WTC11 (cell line): ENCODE measurements around the gene EFHC2. TPM values are rescaled to one million over a fixed set of nuclear protein-coding genes. Genes with fewer than 3 reads are reported as not detected.

Source experiments
- ATAC-seq: fragments of 200-7000 bp; cut with Tn5 transposase; 2 replicates; pipeline ENCODE4 v1.10.0; 2021; ENCODE audit warnings: mild to moderate bottlenecking, moderate library complexity
- CTCF ChIA-PET: fragments of 300-600 bp; sonication (Branson Sonifier 250); formaldehyde crosslinking; loops from one replicate; lab custom pipeline; 2021; ENCODE audit warnings: antibody characterized with exemption; lab: Charles Lee
- POLR2A ChIA-PET: fragments of 350-600 bp; sonication (Branson Sonifier 250); formaldehyde crosslinking; loops from one replicate; lab custom pipeline; 2021; ENCODE audit warnings: antibody characterized with exemption; lab: Charles Lee
- DNase-seq: peaks from one replicate; pipeline ENCODE4 v3.0.0; 2021; ENCODE audit warnings: low spot score
- H3K27ac Mint-ChIP-seq: 2 replicates; pipeline ENCODE4 v1.8.0; 2021; ENCODE audit warnings: mixed read lengths
- H3K27me3 Mint-ChIP-seq: 2 replicates; pipeline ENCODE4 v1.8.0; 2021; ENCODE audit warnings: low read depth, mild to moderate bottlenecking, moderate library complexity, mixed read lengths
- H3K36me3 Mint-ChIP-seq: 2 replicates; pipeline ENCODE4 v1.8.0; 2021; ENCODE audit warnings: mixed read lengths
- H3K4me1 Mint-ChIP-seq: 2 replicates; pipeline ENCODE4 v1.8.0; 2022; ENCODE audit warnings: mixed read lengths
- H3K4me3 Mint-ChIP-seq: 2 replicates; pipeline ENCODE4 v1.8.0; 2021; ENCODE audit warnings: mild to moderate bottlenecking, moderate library complexity, mixed read lengths
- H3K9me3 Mint-ChIP-seq: 2 replicates; pipeline ENCODE4 v1.8.0; 2021; ENCODE audit warnings: mixed read lengths
- GTF2I ChIP-seq: fragments of 250-450 bp; sonication (Bioruptor Pico); conservative IDR thresholded peaks from 2 replicates; pipeline ENCODE4 v1.4.0; 2021; ENCODE audit warnings: mild to moderate bottlenecking
- MXD4 ChIP-seq: fragments of 250-450 bp; sonication (Bioruptor Pico); IDR thresholded peaks from 2 replicates; pipeline ENCODE4 v1.8.0; 2021; ENCODE audit warnings: mild to moderate bottlenecking, moderate library complexity, borderline replicate concordance
- NFATC4 ChIP-seq: fragments of 250-450 bp; sonication (Bioruptor Pico); IDR thresholded peaks from 2 replicates; pipeline ENCODE4 v1.9.0; 2021; ENCODE audit warnings: mild to moderate bottlenecking
- NFE2L1 ChIP-seq: sonication (generic); formaldehyde crosslinking; IDR thresholded peaks from 2 replicates; pipeline ENCODE4 v1.8.1; 2023; ENCODE audit warnings: missing genetic modification reagents
- NR1H2 ChIP-seq: sonication (generic); formaldehyde crosslinking; IDR thresholded peaks from 2 replicates; pipeline ENCODE4 v1.9.0; 2021; ENCODE audit warnings: mild to moderate bottlenecking, moderate library complexity, missing genetic modification reagents
- NR2C2 ChIP-seq: sonication (generic); formaldehyde crosslinking; IDR thresholded peaks from 2 replicates; pipeline ENCODE4 v1.8.0; 2022; ENCODE audit warnings: mild to moderate bottlenecking, missing genetic modification reagents
- SMAD4 ChIP-seq: sonication (generic); formaldehyde crosslinking; IDR thresholded peaks from 2 replicates; pipeline ENCODE4 v1.8.0; 2022; ENCODE audit warnings: mild to moderate bottlenecking, missing genetic modification reagents
- ZNF232 ChIP-seq: sonication (generic); formaldehyde crosslinking; IDR thresholded peaks from 2 replicates; pipeline ENCODE4 v1.8.0; 2022; ENCODE audit warnings: mild to moderate bottlenecking, missing genetic modification reagents
- total RNA-seq: library from RNA; stranded (reverse); gene quantifications from 3 replicates; pipeline ENCODE4 v1.2.3, GENCODE V29; 2021
- TF ChIP-seq, protein P1 (sequence below): sonication (generic); formaldehyde crosslinking; IDR thresholded peaks from 2 replicates; pipeline ENCODE4 v1.8.0; 2022; ENCODE audit warnings: mild to moderate bottlenecking, missing genetic modification reagents
- TF ChIP-seq, protein P2 (sequence below): sonication (generic); formaldehyde crosslinking; IDR thresholded peaks from 2 replicates; pipeline ENCODE4 v1.8.1; 2023; ENCODE audit warnings: mild to moderate bottlenecking, moderate library complexity, missing genetic modification reagents
- TF ChIP-seq, protein P3 (sequence below): sonication (generic); formaldehyde crosslinking; IDR thresholded peaks from 2 replicates; pipeline ENCODE4 v1.8.0; 2023; ENCODE audit warnings: missing genetic modification reagents
- TF ChIP-seq, protein P4 (sequence below): sonication (generic); formaldehyde crosslinking; IDR thresholded peaks from 2 replicates; pipeline ENCODE4 v1.8.0; 2023; ENCODE audit warnings: mild to moderate bottlenecking, missing genetic modification reagents
- TF ChIP-seq, protein P5 (sequence below): sonication (generic); formaldehyde crosslinking; IDR thresholded peaks from 2 replicates; pipeline ENCODE4 v1.8.0; 2022; ENCODE audit warnings: mild to moderate bottlenecking, missing genetic modification reagents
- TF ChIP-seq, protein P6 (sequence below): sonication (generic); formaldehyde crosslinking; IDR thresholded peaks from 2 replicates; pipeline ENCODE4 v1.8.1; 2023; ENCODE audit warnings: mild to moderate bottlenecking, missing genetic modification reagents, moderate library complexity
- TF ChIP-seq, protein P7 (sequence below): sonication (generic); formaldehyde crosslinking; IDR thresholded peaks from 2 replicates; pipeline ENCODE4 v1.8.1; 2022; ENCODE audit warnings: low read depth, mild to moderate bottlenecking, moderate library complexity, missing genetic modification reagents, borderline replicate concordance

EFHC2 gene
- total RNA-seq, 1 experiment from 2014 or later, result 2.1 TPM

DNA sequence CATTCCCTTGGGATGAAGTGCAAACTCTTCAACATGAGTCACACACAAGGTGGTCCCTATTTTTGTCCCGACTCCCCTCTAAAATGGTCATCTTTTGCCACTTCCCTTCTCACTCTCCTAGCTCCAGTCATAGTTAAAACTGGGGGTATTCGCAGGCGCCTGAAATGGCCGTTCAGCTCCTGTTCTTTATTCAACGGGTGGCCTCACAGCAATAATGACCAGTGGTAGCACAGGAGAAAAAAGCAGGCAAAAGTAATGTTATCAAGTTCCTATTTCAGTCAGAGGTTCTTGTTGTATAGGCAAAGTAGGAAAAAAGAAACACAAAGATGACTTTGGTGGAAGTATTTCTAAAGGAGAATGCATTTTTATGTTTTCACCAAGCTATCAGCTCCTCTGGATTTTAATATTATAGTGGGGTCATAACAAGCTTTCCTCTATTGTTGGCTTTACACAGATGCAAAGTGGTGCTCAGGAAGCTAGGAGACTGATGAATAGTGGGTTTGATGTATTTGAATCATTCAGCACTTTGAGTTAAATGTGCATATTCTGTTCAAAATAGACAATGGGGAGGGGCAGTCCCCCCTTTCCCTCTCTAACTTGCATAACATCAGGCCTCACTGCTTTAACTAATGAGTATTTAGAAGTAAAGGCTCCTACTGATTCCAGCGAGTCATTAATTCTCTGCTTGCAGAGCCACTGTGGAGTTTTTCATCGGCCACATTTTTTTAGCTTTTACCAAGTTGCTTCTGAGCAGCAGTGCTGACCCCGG is 199.1 kb downstream of the EFHC2 start:
- Mint-ChIP-seq H3K4me1 (peaks cover 45% of the 10 kb centered on the region), H3K36me3 (peaks cover 7% of the 10 kb centered on the region), H3K27ac (peak overlapping the region; percentile 42), H3K9me3 (peaks cover 5% of the 10 kb centered on the region), H3K4me3 (no peak overlapping the region), H3K27me3 (no peaks in the 10 kb centered on the region)
- CTCF ChIA-PET, result no interaction called here
- TF ChIP-seq ZNF232 (no peak), NFATC4 (CRISPR knock-in tag) (no peak), SMAD4 (CRISPR knock-in tag) (no peak), NR2C2 (CRISPR knock-in tag) (no peak), GTF2I (no peak), NR1H2 (CRISPR knock-in tag) (no peak), MXD4 (CRISPR knock-in tag) (no peak), NFE2L1 (CRISPR knock-in tag) (no peak)
- TF ChIP-seq, protein P1, sequence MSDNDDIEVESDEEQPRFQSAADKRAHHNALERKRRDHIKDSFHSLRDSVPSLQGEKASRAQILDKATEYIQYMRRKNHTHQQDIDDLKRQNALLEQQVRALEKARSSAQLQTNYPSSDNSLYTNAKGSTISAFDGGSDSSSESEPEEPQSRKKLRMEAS (CRISPR knock-in tag), result no peak
- TF ChIP-seq, protein P2, sequence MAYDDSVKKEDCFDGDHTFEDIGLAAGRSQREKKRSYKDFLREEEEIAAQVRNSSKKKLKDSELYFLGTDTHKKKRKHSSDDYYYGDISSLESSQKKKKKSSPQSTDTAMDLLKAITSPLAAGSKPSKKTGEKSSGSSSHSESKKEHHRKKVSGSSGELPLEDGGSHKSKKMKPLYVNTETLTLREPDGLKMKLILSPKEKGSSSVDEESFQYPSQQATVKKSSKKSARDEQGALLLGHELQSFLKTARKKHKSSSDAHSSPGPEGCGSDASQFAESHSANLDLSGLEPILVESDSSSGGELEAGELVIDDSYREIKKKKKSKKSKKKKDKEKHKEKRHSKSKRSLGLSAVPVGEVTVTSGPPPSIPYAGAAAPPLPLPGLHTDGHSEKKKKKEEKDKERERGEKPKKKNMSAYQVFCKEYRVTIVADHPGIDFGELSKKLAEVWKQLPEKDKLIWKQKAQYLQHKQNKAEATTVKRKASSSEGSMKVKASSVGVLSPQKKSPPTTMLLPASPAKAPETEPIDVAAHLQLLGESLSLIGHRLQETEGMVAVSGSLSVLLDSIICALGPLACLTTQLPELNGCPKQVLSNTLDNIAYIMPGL (CRISPR knock-in tag), result no peak
- TF ChIP-seq, protein P3, sequence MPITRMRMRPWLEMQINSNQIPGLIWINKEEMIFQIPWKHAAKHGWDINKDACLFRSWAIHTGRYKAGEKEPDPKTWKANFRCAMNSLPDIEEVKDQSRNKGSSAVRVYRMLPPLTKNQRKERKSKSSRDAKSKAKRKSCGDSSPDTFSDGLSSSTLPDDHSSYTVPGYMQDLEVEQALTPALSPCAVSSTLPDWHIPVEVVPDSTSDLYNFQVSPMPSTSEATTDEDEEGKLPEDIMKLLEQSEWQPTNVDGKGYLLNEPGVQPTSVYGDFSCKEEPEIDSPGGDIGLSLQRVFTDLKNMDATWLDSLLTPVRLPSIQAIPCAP (CRISPR knock-in tag), result no peak
- TF ChIP-seq, protein P4, sequence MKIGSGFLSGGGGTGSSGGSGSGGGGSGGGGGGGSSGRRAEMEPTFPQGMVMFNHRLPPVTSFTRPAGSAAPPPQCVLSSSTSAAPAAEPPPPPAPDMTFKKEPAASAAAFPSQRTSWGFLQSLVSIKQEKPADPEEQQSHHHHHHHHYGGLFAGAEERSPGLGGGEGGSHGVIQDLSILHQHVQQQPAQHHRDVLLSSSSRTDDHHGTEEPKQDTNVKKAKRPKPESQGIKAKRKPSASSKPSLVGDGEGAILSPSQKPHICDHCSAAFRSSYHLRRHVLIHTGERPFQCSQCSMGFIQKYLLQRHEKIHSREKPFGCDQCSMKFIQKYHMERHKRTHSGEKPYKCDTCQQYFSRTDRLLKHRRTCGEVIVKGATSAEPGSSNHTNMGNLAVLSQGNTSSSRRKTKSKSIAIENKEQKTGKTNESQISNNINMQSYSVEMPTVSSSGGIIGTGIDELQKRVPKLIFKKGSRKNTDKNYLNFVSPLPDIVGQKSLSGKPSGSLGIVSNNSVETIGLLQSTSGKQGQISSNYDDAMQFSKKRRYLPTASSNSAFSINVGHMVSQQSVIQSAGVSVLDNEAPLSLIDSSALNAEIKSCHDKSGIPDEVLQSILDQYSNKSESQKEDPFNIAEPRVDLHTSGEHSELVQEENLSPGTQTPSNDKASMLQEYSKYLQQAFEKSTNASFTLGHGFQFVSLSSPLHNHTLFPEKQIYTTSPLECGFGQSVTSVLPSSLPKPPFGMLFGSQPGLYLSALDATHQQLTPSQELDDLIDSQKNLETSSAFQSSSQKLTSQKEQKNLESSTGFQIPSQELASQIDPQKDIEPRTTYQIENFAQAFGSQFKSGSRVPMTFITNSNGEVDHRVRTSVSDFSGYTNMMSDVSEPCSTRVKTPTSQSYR, result no peak
- TF ChIP-seq, protein P5, sequence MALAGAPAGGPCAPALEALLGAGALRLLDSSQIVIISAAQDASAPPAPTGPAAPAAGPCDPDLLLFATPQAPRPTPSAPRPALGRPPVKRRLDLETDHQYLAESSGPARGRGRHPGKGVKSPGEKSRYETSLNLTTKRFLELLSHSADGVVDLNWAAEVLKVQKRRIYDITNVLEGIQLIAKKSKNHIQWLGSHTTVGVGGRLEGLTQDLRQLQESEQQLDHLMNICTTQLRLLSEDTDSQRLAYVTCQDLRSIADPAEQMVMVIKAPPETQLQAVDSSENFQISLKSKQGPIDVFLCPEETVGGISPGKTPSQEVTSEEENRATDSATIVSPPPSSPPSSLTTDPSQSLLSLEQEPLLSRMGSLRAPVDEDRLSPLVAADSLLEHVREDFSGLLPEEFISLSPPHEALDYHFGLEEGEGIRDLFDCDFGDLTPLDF (CRISPR knock-in tag), result no peak
- TF ChIP-seq, protein P6, sequence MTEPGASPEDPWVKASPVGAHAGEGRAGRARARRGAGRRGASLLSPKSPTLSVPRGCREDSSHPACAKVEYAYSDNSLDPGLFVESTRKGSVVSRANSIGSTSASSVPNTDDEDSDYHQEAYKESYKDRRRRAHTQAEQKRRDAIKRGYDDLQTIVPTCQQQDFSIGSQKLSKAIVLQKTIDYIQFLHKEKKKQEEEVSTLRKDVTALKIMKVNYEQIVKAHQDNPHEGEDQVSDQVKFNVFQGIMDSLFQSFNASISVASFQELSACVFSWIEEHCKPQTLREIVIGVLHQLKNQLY (CRISPR knock-in tag), result no peak
- DNase-seq, result no peak
- ATAC-seq, result no peak; the same call in 1 of the 2 replicates
- POLR2A ChIA-PET, result no interaction called here

DNA sequence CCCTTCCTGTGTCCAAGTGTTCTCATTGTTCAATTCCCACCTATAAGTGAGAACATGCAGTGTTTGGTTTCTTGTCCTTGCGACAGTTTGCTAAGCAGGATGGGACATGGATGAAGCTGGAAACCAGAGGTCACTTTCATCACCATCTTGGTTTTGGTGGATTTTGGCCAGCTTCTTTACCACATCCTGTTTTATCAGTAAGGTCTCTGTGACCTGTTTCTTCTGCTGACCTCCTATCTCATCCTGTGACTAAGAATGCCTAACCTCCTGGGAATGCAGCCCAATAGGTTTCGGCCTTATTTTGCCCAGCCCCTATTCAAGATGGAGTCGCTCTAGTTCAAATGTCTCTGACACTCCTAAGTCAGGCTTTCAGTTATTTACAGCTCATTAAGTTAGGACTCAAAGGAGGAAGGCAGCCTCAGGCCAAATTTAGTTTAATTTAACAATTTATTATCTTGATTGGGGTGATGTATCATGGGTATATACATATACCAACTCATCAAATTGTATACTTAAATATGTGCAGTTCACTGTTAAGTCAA is 200.3 kb downstream of the EFHC2 start:
- peaks cover 15% of the 10 kb centered on the region for H3K9me3 Mint-ChIP-seq

More for the DNA sequence above, 200.3 kb downstream of the EFHC2 start:
- Mint-ChIP-seq H3K36me3 (peaks cover 16% of the 10 kb centered on the region), H3K27ac (no peak overlapping the region), H3K27me3 (no peaks in the 10 kb centered on the region), H3K4me1 (peaks cover 45% of the 10 kb centered on the region), H3K4me3 (no peak overlapping the region)
- ATAC-seq, result no peak
- DNase-seq, result no peak
- no peak for TF ChIP-seq GTF2I
- TF ChIP-seq, protein P7, sequence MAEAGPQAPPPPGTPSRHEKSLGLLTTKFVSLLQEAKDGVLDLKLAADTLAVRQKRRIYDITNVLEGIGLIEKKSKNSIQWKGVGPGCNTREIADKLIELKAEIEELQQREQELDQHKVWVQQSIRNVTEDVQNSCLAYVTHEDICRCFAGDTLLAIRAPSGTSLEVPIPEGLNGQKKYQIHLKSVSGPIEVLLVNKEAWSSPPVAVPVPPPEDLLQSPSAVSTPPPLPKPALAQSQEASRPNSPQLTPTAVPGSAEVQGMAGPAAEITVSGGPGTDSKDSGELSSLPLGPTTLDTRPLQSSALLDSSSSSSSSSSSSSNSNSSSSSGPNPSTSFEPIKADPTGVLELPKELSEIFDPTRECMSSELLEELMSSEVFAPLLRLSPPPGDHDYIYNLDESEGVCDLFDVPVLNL (CRISPR knock-in tag), result no peak
- POLR2A ChIA-PET, result no interaction called here
- CTCF ChIA-PET, result no interaction called here
